ENCODE results near the gene CERS6. TPM values are rescaled to one million over a fixed set of nuclear protein-coding genes. Genes with fewer than 3 reads are reported as not detected.
"Not testable (repeated sequence)": the region's sequence is repeated elsewhere in the genome, so short reads cannot be mapped to it uniquely, and the experiment has no call there.

CERS6 gene
- total RNA-seq, 1 donor from 2014 or later: 137 TPM

DNA sequence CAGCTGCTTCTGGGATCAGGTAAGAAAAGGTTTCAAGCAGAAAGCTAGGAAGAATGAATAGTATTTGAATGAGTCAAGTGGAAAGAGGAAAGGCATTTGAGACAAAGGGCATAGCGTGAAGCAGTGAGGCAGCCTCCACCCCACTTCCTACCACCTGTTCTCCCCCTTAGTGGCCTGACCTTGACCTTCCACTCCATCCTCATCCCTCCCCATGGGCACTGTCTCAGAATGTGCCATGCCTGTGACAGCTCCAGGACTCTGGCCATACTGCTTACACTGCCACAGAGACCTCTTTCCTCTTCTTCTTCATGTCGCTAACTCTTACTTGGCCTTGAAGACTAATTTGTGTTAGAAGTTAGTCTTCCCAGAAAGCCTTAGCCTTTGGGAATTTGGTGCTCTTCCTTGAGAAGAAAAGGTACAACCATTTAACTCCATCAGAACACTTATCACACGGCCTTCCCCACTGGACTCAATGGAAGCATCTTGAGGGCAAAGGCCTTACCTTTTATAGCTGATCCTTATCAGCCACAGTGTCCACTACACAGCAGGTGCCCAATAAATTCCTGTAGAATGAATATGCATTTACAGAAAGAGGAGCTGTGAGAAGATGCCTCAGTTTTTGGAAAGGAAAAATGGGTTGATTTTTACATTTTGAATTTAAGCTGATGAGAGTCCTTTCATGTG is 331.2 kb downstream of the CERS6 start:
- no peak for DNase-seq (ENCODE audit: low spot score in 2 of 2)

GRCh38 chr2:168787782-168788376 is 331.8 kb downstream of the CERS6 start:
- DNase-seq (ENCODE audit: low spot score in 2 of 2) (no peak), FAIRE-seq (no peak)

More for the DNA sequence above, 331.2 kb downstream of the CERS6 start:
- no peak for FAIRE-seq

- DNase-seq (ENCODE audit: low spot score in 2 of 2) (no peak), FAIRE-seq (no peak)
These were observed 333.7 kb downstream of the CERS6 start for GRCh38 chr2:168789776-168790175.

DNA sequence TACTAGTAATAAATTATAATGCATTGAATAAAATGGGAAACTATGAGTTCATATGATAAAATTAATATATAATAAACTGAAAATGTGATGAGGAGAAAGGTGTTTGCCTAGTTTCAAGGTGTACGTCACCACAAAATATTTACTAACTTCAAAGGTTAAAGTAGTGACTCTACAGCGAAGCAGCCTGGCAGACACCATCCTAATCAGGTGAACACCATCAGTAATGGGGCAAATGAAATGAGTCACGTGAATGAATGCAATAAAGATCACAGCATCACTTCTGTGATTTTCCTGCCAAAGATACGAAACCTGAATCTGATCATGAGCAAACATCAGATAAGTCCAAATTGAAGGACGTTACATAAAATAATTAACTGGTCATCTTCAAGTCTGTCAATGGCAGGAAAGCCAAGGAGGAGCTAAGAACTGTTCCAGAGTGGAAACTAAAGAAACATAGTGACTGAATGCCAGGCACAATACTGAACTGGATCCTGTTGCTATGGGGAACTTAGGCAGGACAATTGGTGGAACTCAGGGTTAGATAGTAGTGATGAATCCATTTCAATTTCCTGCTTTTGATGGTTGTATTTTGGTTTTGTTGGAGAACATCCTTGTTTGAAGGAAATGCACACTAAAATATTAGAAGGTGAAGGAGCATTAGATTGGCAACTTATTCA is 334.3 kb downstream of the CERS6 start:
- FAIRE-seq: no peak
- no peak for DNase-seq (ENCODE audit: low spot score in 2 of 2)

GRCh38 chr2:168791140-168791539 is 335.1 kb downstream of the CERS6 start:
- not testable (repeated sequence) for FAIRE-seq; DNase-seq (ENCODE audit: low spot score in 2 of 2)

GRCh38 chr2:168793596-168793995 is 337.5 kb downstream of the CERS6 start:
- DNase-seq (ENCODE audit: low spot score in 2 of 2) (no peak), FAIRE-seq (no peak)

GRCh38 chr2:168794968-168795367 is 338.9 kb downstream of the CERS6 start:
- no peak for FAIRE-seq

DNA sequence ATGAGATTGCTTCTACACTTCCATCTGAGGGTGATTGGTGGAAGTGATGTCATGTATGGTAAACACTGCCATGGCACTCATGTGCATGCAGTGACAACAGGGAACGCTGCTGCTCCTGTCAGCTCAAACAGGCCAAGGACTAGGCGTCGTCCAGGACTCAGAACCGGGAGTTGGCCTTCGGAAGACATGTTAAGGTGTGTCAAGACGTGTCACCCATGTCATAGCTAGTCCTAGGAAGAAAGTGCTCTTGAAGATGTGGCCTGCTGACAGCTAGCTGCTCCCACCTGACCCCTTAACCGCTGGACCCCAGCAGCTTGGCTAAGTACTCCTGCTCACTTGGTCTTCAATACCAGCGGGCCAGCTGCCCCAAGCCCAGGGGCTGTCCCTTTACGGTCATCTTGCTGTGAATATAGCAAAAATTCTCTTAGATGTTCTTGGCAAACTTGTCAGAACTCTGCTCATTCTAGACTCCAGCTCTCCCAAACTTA is 340.1 kb downstream of the CERS6 start:
- FAIRE-seq (no peak), DNase-seq (ENCODE audit: low spot score in 2 of 2) (no peak)

More at GRCh38 chr2:168794968-168795367, 338.9 kb downstream of the CERS6 start:
- no peak for DNase-seq (ENCODE audit: low spot score in 2 of 2)

- no peak for FAIRE-seq
- no peak for DNase-seq (ENCODE audit: low spot score in 2 of 2)
These were observed 340.7 kb downstream of the CERS6 start for GRCh38 chr2:168796583-168797285.

- DNase-seq (ENCODE audit: low spot score in 2 of 2) (no peak), FAIRE-seq (no peak)
These were observed 341.2 kb downstream of the CERS6 start for GRCh38 chr2:168797286-168797655.

DNA sequence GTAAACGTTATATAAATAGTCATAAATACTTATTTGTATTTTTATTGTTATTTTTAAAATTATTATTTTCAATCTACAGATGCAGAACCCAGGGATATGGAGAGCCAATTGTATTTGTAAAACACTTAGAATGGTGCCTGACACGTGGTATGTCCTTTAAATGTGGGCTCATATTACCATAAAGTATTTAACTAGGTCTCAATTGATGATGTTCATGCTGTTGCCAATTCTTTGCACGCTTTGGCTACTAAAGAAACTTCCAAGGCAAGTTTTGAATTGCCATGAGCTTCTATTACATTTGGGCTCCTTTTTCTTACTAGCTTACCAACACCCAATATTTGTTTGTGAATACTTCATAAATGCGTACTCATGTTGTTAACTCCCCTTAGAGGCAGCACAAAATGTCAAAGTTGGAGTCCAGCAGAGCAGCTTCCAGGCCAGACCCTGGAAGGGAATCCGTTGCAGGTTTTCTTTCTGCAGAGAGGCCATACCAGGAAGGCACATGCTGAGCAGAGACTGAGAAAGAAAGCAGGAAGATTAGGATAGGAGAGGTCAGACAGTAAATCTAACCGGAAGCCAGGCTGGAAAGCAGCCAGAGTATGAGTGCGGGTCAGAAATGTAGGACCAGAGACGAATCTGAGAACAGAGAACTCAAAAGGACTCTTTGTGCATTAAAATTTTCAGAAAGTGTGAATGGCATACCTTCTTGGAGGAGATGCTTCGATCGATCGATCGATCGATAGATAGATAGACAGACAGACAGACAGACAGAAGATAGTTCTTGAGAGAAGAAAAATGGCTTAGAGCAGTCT is 342.2 kb downstream of the CERS6 start:
- DNase-seq (ENCODE audit: low spot score in 2 of 2): no peak
- no peak for FAIRE-seq

DNA sequence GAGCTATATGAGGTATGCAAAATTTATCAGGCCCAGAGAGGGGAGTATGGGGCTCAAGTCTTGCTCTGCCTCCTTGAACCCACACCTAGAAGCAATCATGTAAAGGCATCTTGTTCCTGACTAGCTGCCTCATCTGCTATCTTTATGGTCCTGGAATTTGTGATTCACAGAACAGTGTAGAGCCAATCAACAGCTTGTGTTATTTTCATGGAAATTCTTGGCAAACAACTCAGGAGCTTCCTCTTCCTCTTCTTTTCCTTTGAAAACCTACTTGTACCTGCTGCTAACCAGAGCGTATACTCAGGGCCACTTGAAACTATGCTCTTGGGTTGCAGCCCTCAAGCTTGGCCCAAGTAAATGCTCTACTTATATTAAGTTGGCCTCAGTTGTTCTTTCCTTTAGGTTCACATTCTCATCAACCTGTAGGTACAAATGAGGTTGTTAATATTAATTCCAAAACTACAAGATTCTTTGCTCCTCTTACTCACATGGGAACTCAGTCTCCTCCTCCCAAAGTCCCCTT is 342.9 kb downstream of the CERS6 start:
- DNase-seq (ENCODE audit: low spot score in 2 of 2) (no peak), FAIRE-seq (no peak)

GRCh38 chr2:168801471-168801870 is 345.4 kb downstream of the CERS6 start:
- FAIRE-seq: no peak
- no peak for DNase-seq (ENCODE audit: low spot score in 2 of 2)

DNA sequence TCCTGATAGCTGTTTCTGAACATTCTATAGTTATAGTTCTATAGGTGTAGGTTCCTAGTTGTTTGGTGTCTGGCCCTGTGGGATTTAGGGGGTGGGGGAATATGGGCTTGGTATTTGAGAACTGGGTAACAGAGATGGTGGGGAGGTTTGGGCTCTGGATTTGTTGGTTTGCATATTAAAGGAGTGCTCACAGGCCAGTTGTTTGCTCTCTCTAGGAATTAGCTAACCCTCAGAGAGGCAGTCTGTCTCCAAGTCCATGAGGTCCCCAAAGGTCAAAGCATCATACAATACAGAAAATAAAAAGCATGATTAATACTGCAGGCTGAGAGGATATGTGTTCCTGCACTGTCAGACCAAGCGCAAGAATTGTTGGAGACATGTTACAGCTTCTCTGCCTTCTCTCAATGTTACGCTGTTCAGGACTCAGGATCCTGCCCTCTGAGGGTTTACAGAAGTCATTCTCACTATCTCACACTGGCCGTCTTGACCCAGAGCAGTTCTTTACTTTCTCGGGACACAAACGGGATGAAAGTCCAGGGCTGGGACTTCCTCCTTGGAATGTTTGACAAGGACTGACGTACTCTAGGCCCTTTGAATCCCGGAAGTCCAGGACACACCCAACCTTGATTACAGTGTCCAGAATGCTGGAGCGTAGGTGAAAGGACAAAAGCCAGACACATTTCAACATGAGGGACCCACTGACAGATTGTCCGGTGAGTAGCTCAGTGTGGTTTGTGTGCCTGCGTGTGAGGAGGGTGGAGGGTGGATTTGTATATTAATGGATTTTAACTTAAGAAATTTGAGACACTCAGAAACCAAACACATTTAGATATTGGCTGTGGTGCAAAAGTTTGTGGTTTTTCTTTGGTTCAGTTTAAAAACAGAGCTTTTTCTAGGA is 346.1 kb downstream of the CERS6 start, which contains the start of gene NOSTRIN:
Gene NOSTRIN, plus strand, starts transcription at position 677 of the 898 bp plus-strand sequence. Its CDS starts 10 bp downstream, at position 687.
- DNase-seq (ENCODE audit: low spot score in 2 of 2) (no peak), FAIRE-seq (no peak)

GRCh38 chr2:168802859-168803725 is 347.0 kb downstream of the CERS6 start:
- no peak for FAIRE-seq

GRCh38 chr2:168804214-168804613 is 348.1 kb downstream of the CERS6 start:
- no peak for DNase-seq (ENCODE audit: low spot score in 2 of 2)
- FAIRE-seq: no peak

More at GRCh38 chr2:168802859-168803725, 347.0 kb downstream of the CERS6 start:
- no peak for DNase-seq (ENCODE audit: low spot score in 2 of 2)

DNA sequence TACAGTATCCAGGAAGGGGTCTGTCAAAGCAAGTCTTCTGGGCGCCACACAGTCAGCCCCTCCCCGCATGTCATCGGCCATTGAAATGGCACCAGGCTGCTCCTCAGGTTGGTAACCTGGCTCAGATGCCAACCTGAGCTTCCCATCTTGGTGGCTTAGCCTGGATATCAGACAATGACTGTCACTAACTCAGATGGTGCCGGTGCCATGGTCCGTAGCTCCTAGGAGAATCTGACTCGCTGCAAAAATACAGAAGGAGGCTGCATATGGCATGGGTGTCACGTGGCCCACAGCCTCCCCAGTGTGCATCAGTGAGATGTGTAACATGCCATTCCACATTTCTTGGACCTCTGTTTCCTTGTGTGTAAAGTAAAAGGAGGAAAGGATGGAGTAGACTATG is 349.5 kb downstream of the CERS6 start:
- no peak for FAIRE-seq
- DNase-seq (ENCODE audit: low spot score in 2 of 2): no peak

GRCh38 chr2:168809537-168809936 is 353.5 kb downstream of the CERS6 start:
- DNase-seq (ENCODE audit: low spot score in 2 of 2): no peak
- FAIRE-seq: no peak
